ENCODE measurements around the gene NAB1. TPM values are rescaled to one million over a fixed set of nuclear protein-coding genes. Genes with fewer than 3 reads are reported as not detected.
A peak's percentile ranks its signal among the peaks of the same experiment; 100 is the strongest.

The NAB1 gene
- total and polyA plus RNA-seq, 2 donors (not counting 3 experiments of a cell fraction or from before 2014, with no cell fraction given): 7.5 to 36.1 TPM

DNA sequence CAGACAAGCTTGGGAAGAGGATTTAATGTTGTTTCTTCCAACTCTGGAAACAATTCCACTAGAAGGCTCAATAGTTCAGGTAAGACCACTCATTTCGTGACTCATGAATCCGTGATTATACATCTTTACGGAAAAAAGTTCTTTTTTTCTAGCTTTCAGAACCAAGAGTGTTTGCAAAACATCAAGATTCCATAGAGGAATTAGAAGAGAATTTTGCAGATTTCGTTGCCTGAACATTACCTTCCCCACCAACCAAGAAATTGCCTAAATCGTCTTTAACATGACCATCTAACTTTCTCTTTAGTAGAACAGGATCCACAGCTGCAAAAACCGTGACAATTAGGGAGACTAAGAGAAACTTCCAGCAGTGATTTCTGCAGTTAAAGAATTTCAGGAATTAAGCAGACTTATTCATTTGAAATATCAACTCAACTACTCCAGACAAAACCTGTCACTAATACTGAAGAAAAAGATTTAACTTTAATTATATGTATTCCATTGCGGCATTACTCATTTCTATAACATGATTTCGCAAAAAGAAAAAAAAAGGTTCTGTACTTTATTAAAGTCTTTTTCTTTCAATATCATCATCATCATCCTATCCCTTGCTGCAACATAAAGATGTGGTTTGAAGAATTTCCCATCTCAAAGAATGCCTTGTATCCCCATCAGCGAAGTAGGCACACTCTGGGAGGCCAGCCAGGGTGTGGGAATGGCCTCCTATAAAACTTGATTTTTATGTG, 1.9 kb upstream of the NAB1 start:
- TF ChIP-seq FOS (IDR thresholded peaks at IDR 0.05; ENCODE audit: borderline replicate concordance, insufficient read depth, low read length) (no peak), POLR2A (IDR thresholded peaks at IDR 0.05; ENCODE audit: low read depth, low read length) (no peak), MAX (IDR thresholded peaks at IDR 0.05; ENCODE audit: insufficient read depth, insufficient read length) (no peak), JUN (IDR thresholded peaks at IDR 0.05; ENCODE audit: borderline replicate concordance, insufficient read depth, insufficient read length, low read depth) (no peak), EZH2 (IDR thresholded peaks at IDR 0.05; ENCODE audit: borderline replicate concordance, low read depth, low read length, severe bottlenecking) (no peak), MYC (IDR thresholded peaks at IDR 0.05; ENCODE audit: low read depth, low read length) (no peak), GATA2 (IDR thresholded peaks at IDR 0.05; ENCODE audit: insufficient read depth, insufficient read length, low read depth, low read length) (no peak), POLR2AphosphoS5 (IDR thresholded peaks at IDR 0.05; ENCODE audit: insufficient read depth, low read depth, low read length) (no peak), CTCF (IDR thresholded peaks at IDR 0.05; ENCODE audit: extremely low read depth in 1 of 2, insufficient read depth in 1 of 2, low read depth in 1 of 2, low read length in 2 of 2) (no peak)
- DNase-seq (ENCODE audit: low read depth, low spot score) (peak; percentile 7), FAIRE-seq (no peak)
- H2AFZ ChIP-seq (ENCODE audit: low read depth, low read length): no peak overlapping the region
- no peaks in the 10 kb centered on the region for H3K9me3 ChIP-seq (replicated peaks; ENCODE audit: control insufficient read depth, insufficient read depth, low read length)
- peak overlapping the region; percentile 20 for H3K4me2 ChIP-seq (ENCODE audit: insufficient read depth, low read length)
- H3K27ac ChIP-seq (ENCODE audit: insufficient read depth, low read depth, low read length): no peak overlapping the region
- CTCF ChIA-PET: interaction anchor here (0.9 to 1.8 kb wide), 2 partner anchors 10 to 33 kb away, joined by 4 to 5 read pairs; no protein-coding TSS in a partner anchor
- H3K9me1 ChIP-seq (replicated peaks; ENCODE audit: control insufficient read depth, extremely low read depth, insufficient read depth, low read length): no peaks in the 10 kb centered on the region
- intact Hi-C loops (cut with micrococcal nuclease) (loop anchor here (5.0 kb wide), 2 partner anchors 155 to 330 kb away; partner anchors contain the start of gene HIBCH), dilution Hi-C loops (cut with MboI; ENCODE audit: extremely low pct_ligation_motif_present, low sequenced_read_pairs) (no loop called here)
- no peaks in the 10 kb centered on the region for H3K27me3 ChIP-seq (ENCODE audit: control insufficient read depth in 2 of 2, insufficient read depth in 2 of 2, low read length in 2 of 2)
- no peaks in the 10 kb centered on the region for H3K36me3 ChIP-seq (ENCODE audit: control insufficient read depth in 2 of 2, extremely low read depth in 1 of 2, insufficient read depth in 2 of 2, low read length in 2 of 2)
- no peaks in the 10 kb centered on the region for H4K20me1 ChIP-seq (replicated peaks; ENCODE audit: control insufficient read depth, extremely low read depth, insufficient read depth, low read length)
- BruUV-seq (replicated peaks): no TSS peak
- H3K4me1 ChIP-seq (ENCODE audit: control insufficient read depth, extremely low read depth, insufficient read depth, low read length): peaks cover 21% of the 10 kb centered on the region
- no peak overlapping the region for H3K4me3 ChIP-seq (replicated peaks in 1 of 3; ENCODE audit: insufficient read depth in 1 of 3, low read depth in 1 of 3, low read length in 3 of 3)
- H3K79me2 ChIP-seq (ENCODE audit: control insufficient read depth, insufficient read depth, low read length): peaks cover 23% of the 10 kb centered on the region
- H3K9ac ChIP-seq (replicated peaks; ENCODE audit: extremely low read depth, insufficient read depth, low read length): no peak overlapping the region
- POLR2A ChIA-PET: no interaction called here

Data from endothelial cell of umbilical vein (primary cell).